K562 (cell line): ENCODE data around the gene RPS6KA4. TPM values are rescaled to one million over a fixed set of nuclear protein-coding genes. Genes with fewer than 3 reads are reported as not detected.

Source experiments
- ARNT ChIP-seq, 2 experiments: fragments of 450-650 bp; IDR thresholded peaks; 2 replicates each; pipeline ENCODE4 v1.6.1; 2016; ENCODE audit warnings: mild to moderate bottlenecking in 1 of 2
- ESRRB ChIP-seq: fragments of 250-450 bp; sonication (Bioruptor Pico); IDR thresholded peaks from 2 replicates; pipeline ENCODE4 v1.5.0; 2020; ENCODE audit warnings: mild to moderate bottlenecking, moderate library complexity, borderline replicate concordance
- FUS ChIP-seq: fragments of 200-400 bp; formaldehyde crosslinking; optimal IDR thresholded peaks from 2 replicates; pipeline ENCODE3; 2017; ENCODE audit warnings: low read depth, low read length
- KDM2B ChIP-seq: fragments of 250-450 bp; sonication (Bioruptor Pico); IDR thresholded peaks from 2 replicates; pipeline ENCODE4 v1.8.0; 2021; ENCODE audit warnings: mild to moderate bottlenecking, moderate library complexity
- MEF2A ChIP-seq: IDR thresholded peaks from 2 replicates; pipeline ENCODE4 v1.6.1; 2011; ENCODE audit warnings: low read depth, mild to moderate bottlenecking, low read length, moderate library complexity; ENCODE audit not compliant: control insufficient read depth
- PHTF2 ChIP-seq: fragments of 250-450 bp; sonication (Bioruptor Pico); IDR thresholded peaks from 2 replicates; pipeline ENCODE4 v1.5.0; 2021; ENCODE audit warnings: mild to moderate bottlenecking
- SOX6 ChIP-seq: fragments of 450-650 bp; IDR thresholded peaks from 2 replicates; pipeline ENCODE4 v1.6.1; 2014; ENCODE audit warnings: mild to moderate bottlenecking
- TGIF2 ChIP-seq: sonication (generic); formaldehyde crosslinking; IDR thresholded peaks from 2 replicates; pipeline ENCODE4 v1.8.1; 2022; ENCODE audit warnings: mild to moderate bottlenecking, missing genetic modification reagents, moderate library complexity
- TSC22D4 ChIP-seq: fragments of 450-650 bp; IDR thresholded peaks from 2 replicates; pipeline ENCODE4 v1.6.1; 2016; ENCODE audit warnings: missing genetic modification characterization, missing biosample characterization, control low read depth
- ZNF12 ChIP-seq: sonication (generic); formaldehyde crosslinking; IDR thresholded peaks from 2 replicates; pipeline ENCODE4 v1.4.0; 2020; ENCODE audit warnings: mild to moderate bottlenecking, missing genetic modification reagents
- ZNF212 ChIP-seq: fragments of 450-650 bp; formaldehyde crosslinking; IDR thresholded peaks from 2 replicates; pipeline ENCODE4 v1.4.0; 2020; ENCODE audit warnings: mild to moderate bottlenecking
- ZNF263 ChIP-seq: sonication (generic); formaldehyde crosslinking; IDR thresholded peaks from 2 replicates; pipeline ENCODE4 v1.8.0; 2022; ENCODE audit warnings: mild to moderate bottlenecking, missing genetic modification reagents, borderline replicate concordance
- ZNF79 ChIP-seq: fragments of 250-450 bp; sonication (Bioruptor Pico); IDR thresholded peaks from 2 replicates; pipeline ENCODE4 v1.4.0; 2020; ENCODE audit warnings: low read depth, mild to moderate bottlenecking, moderate library complexity
- polyA plus RNA-seq, 8 experiments: library from polyadenylated mRNA; depleted of rRNA in 4 of 8; stranded (reverse) in 5 of 8; unstranded in 3 of 8; fragments of >200 nt; fragmentation: Nextera tagmentation in 2 of 8; fragmentation: Illumina TruSeq in 1 of 8; extraction: Ambion mirVana in 2 of 8; extraction: Trizol in 1 of 8; gene quantifications; 2 replicates each; pipeline versions ENCODE4 v1.2.1 to v1.2.3, GENCODE V29; 2011 to 2014; ENCODE audit warnings: inconsistent platforms in 1 of 8, missing spikeins in 1 of 8
- total RNA-seq, 7 experiments: library from RNA; depleted of rRNA in 6 of 7; stranded (reverse); fragments of >200 nt in 6 of 7; fragmentation: Illumina TruSeq in 2 of 7; extraction: Trizol in 2 of 7; gene quantifications; 2 replicates each; pipeline versions ENCODE4 v1.2.1 to v1.2.3, GENCODE V29; 2011 to 2021; ENCODE audit warnings: low replicate concordance in 1 of 7
- TF ChIP-seq, protein P1 (sequence below), 2 experiments: fragments of 450-650 bp in 1 of 2; sonication (generic) in 1 of 2; formaldehyde crosslinking in 1 of 2; IDR thresholded peaks in 1 of 2; conservative IDR thresholded peaks in 1 of 2; 2 replicates each; pipeline versions ENCODE4 v1.6.1 to v1.8.1; 2016 to 2023; ENCODE audit warnings: mild to moderate bottlenecking in 2 of 2, moderate library complexity in 2 of 2, inconsistent platforms in 1 of 2, missing genetic modification reagents in 1 of 2
- TF ChIP-seq, protein P2 (sequence below): sonication (generic); formaldehyde crosslinking; IDR thresholded peaks from 2 replicates; pipeline ENCODE4 v1.9.0; 2022; ENCODE audit warnings: mild to moderate bottlenecking, missing genetic modification reagents
- TF ChIP-seq, protein P3 (sequence below): sonication (generic); formaldehyde crosslinking; IDR thresholded peaks from 2 replicates; pipeline ENCODE4 v1.4.0; 2020; ENCODE audit warnings: mild to moderate bottlenecking, missing genetic modification reagents

Gene RPS6KA4
- total and polyA plus RNA-seq, 9 of the 15 experiments (the other 6 are each of a cell fraction or from before 2014, with no cell fraction given), result 0.15 to 23.8 (median 9.8) TPM

DNA sequence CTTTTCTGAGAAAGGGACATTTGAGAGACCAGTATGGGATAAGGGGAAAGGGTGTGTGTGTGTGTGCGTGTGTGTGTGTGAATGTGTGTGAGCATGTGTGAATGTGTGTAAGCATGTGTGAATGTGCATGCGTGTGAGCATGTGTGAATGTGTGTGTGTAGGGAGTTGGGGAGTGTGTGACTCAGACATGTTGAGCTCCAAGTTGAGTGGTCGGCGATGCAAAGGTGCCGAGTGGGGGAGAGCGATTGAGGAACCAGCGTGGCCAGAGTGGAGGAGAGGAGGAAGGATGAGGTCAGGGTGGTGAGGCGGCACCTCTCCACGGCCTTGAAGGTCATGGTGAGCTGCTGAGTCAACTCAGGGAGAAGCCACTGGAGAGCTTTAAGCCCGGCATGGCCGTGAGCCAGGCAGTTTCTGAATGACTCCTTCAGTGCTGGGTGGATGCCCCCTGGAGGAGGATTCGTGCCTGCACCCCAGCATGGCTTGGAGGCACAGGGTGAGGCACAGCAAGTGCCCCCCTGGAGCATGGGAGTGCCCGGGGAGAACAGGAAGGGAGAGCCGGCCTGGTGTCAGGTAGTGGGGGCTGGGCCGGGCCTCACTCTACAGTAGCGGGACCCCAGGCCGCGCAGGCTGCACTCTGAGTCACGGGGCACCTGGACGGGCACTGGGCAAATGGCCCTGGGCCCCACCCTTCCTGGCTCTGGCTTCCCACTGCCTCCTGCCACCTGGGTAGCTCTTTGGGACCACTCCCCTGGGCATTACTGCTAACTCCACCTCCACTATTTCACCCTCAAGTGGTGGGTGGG, 27.2 kb upstream of the RPS6KA4 start (continued):
- TF ChIP-seq, protein P1, sequence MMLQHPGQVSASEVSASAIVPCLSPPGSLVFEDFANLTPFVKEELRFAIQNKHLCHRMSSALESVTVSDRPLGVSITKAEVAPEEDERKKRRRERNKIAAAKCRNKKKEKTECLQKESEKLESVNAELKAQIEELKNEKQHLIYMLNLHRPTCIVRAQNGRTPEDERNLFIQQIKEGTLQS (IDR thresholded peaks at IDR 0.05), result peak; percentile 89
- TF ChIP-seq, protein P1 (CRISPR knock-in tag; conservative IDR thresholded peaks at IDR 0.05), result no peak
- TF ChIP-seq, protein P2, sequence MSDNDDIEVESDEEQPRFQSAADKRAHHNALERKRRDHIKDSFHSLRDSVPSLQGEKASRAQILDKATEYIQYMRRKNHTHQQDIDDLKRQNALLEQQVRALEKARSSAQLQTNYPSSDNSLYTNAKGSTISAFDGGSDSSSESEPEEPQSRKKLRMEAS (CRISPR knock-in tag), result peak; percentile 86
- TF ChIP-seq ZNF12 (CRISPR knock-in tag), result no peak
- TF ChIP-seq MEF2A, result no peak; the same call in 1 of the 2 replicates
- no peak for TF ChIP-seq FUS
- TF ChIP-seq KDM2B (CRISPR knock-in tag), result no peak
- peak; percentile 13; the same call in 1 of the 2 replicates for TF ChIP-seq SOX6
- no peak for TF ChIP-seq ZNF212 (CRISPR knock-in tag)
- no peak for TF ChIP-seq ESRRB (CRISPR knock-in tag)
- no peak for TF ChIP-seq ZNF263 (CRISPR knock-in tag)
- TF ChIP-seq, protein P3, sequence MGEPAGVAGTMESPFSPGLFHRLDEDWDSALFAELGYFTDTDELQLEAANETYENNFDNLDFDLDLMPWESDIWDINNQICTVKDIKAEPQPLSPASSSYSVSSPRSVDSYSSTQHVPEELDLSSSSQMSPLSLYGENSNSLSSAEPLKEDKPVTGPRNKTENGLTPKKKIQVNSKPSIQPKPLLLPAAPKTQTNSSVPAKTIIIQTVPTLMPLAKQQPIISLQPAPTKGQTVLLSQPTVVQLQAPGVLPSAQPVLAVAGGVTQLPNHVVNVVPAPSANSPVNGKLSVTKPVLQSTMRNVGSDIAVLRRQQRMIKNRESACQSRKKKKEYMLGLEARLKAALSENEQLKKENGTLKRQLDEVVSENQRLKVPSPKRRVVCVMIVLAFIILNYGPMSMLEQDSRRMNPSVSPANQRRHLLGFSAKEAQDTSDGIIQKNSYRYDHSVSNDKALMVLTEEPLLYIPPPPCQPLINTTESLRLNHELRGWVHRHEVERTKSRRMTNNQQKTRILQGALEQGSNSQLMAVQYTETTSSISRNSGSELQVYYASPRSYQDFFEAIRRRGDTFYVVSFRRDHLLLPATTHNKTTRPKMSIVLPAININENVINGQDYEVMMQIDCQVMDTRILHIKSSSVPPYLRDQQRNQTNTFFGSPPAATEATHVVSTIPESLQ, result no peak
- TF ChIP-seq PHTF2 (CRISPR knock-in tag), result no peak
- TF ChIP-seq TGIF2, result no peak
- peak; percentile 36 to 78; a peak in 2 of 4 replicates for TF ChIP-seq ARNT (IDR thresholded peaks at IDR 0.05)
- TF ChIP-seq ZNF79 (CRISPR knock-in tag), result no peak
- TF ChIP-seq TSC22D4 (tag), result no peak
